Measurements from ENCODE around the gene BTBD1.
A peak's percentile ranks its signal among the peaks of the same experiment; 100 is the strongest.

Gene BTBD1

GRCh38 chr15:82999426-82999825 is 67.6 kb downstream of the BTBD1 start:
- no peak for DNase-seq (ENCODE audit: low spot score)
- in situ Hi-C loops (cut with MboI; ENCODE audit: low pct_unique_long_range_greater_than_20kb, low sequenced_read_pairs, unreplicated experiment) = no loop called here
- TF ChIP-seq CTCF (IDR thresholded peaks at IDR 0.05; ENCODE audit: extremely low read depth, insufficient read depth, missing control alignments) = no peak

GRCh38 chr15:82995938-82996337 is 71.1 kb downstream of the BTBD1 start:
- in situ Hi-C loops (cut with MboI; ENCODE audit: low pct_unique_long_range_greater_than_20kb, low sequenced_read_pairs, unreplicated experiment) = no loop called here
- DNase-seq (ENCODE audit: low spot score) = no peak
- no peak for TF ChIP-seq CTCF (IDR thresholded peaks at IDR 0.05; ENCODE audit: extremely low read depth, insufficient read depth, missing control alignments)

- no peak for DNase-seq (ENCODE audit: low spot score)
- in situ Hi-C loops (cut with MboI; ENCODE audit: low pct_unique_long_range_greater_than_20kb, low sequenced_read_pairs, unreplicated experiment) = no loop called here
- TF ChIP-seq CTCF (IDR thresholded peaks at IDR 0.05; ENCODE audit: extremely low read depth, insufficient read depth, missing control alignments) = no peak
Measured at GRCh38 chr15:82995076-82995475, 72.0 kb downstream of the BTBD1 start.

GRCh38 chr15:82993144-82993543 is 73.9 kb downstream of the BTBD1 start:
- in situ Hi-C loops (cut with MboI; ENCODE audit: low pct_unique_long_range_greater_than_20kb, low sequenced_read_pairs, unreplicated experiment) = no loop called here
- no peak for DNase-seq (ENCODE audit: low spot score)
- no peak for TF ChIP-seq CTCF (IDR thresholded peaks at IDR 0.05; ENCODE audit: extremely low read depth, insufficient read depth, missing control alignments)

GRCh38 chr15:82992436-82992998 is 74.5 kb downstream of the BTBD1 start:
- DNase-seq (ENCODE audit: low spot score) = no peak
- in situ Hi-C loops (cut with MboI; ENCODE audit: low pct_unique_long_range_greater_than_20kb, low sequenced_read_pairs, unreplicated experiment) = no loop called here
- no peak for TF ChIP-seq CTCF (IDR thresholded peaks at IDR 0.05; ENCODE audit: extremely low read depth, insufficient read depth, missing control alignments)

GRCh38 chr15:82986442-82986780 is 80.6 kb downstream of the BTBD1 start:
- no peak for TF ChIP-seq CTCF (IDR thresholded peaks at IDR 0.05; ENCODE audit: extremely low read depth, insufficient read depth, missing control alignments)
- in situ Hi-C loops (cut with MboI; ENCODE audit: low pct_unique_long_range_greater_than_20kb, low sequenced_read_pairs, unreplicated experiment) = loop anchor here (10.0 kb wide), 1 partner anchor 132 kb away; no protein-coding TSS in a partner anchor
- DNase-seq (ENCODE audit: low spot score) = peak; percentile 54

Data from GM13977 (cell line).